HuH-7.5 (cell line): Measurements from ENCODE around the gene SMYD1.

Source experiments
- DNase-seq: peaks from one replicate; pipeline ENCODE4 v3.0.0; 2011; ENCODE audit warnings: low spot score

The SMYD1 gene

DNA sequence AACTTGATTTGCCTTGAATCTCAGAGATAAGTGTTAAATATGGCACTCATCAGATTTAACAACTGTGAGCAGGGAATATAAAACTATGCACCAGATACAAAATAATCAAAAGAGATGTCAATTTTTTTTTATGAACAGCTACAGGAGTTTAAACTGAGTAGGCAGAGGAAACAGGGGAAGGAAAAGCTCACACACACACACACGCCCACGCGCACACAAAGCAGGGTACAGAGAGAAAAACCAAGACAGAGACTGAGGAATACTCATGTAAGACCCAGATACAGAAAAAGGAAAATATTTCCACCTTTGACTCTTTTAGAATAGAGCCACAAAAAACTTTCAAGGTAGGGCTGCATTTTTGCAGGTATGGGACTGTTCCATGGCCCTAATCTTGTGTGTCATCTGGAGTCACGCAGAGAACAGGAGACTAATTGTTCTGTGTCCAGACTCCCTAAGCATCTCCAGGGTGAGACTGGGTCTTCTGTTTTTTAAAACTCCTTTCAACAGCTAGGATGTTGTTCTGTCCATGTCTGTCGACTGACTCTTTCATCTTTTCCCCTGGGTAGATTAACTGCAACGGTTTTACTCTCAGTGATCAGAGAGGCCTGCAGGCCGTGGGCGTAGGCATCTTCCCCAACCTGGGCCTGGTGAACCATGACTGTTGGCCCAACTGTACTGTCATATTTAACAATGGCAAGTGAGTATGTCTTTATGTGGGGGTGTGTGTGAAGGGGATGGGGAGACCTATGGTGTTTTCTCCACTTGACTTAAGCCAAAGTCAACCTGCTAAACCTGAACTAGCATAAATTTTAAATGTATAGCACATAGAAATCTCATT, 23.0 kb downstream of the SMYD1 start:
- DNase-seq: no peak

DNA sequence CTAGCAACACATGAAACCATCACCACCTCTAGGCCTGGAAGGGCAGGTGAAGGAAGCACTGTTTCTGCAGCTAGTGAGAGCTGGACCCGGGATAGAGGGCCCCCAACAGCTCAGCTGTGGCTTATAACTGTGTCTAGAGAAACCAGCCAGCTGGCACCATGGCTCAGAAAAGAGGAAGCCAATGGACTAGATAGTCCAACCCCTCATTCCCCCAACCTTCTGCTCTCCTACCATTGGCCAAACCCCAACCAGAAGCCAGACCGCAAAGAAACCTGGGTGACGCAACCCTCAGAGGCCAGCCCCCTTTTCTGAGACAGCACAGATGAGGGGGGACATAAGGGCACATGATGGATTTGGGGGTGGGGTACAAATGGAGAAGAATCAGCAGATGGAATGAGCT, 24.3 kb downstream of the SMYD1 start:
- DNase-seq: no peak

DNA sequence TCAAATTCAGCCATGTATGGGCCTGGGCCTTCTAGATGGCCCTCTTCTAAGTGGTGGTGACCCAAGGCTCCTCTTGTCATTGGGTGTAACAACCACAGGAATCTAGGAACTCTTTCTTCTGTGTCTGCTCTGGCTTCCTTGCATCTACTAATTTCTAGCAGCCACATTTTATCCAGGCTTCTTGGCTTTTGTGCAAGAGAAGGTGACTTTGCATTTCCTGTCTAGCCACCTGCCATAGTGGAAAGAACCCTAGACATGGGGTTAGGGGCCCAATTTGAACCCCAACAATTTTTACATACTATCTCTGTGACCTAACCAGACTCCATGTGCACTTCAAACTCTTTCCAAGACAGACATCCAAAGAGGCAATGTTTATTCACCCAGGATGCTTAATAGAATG, 25.1 kb downstream of the SMYD1 start:
- DNase-seq: no peak

DNA sequence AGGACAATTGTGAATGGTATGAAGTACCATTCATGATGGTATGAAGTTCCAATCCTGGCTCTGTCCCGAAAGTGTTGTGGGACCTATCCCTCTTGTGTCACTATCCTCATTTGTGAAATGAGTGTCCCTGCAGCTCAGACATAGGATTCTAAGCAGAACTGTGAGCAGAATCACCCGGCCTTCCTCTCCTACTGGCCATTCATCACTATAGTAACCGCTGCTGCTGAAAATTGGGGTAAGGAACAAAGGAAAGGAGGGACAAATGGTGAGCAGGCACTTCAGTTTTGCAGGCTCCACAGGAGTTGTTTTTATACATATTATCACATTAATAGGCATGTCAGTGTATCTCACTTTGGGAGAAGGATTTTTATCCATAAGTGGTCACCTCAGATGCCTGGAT, 27.4 kb downstream of the SMYD1 start:
- no peak for DNase-seq

DNA sequence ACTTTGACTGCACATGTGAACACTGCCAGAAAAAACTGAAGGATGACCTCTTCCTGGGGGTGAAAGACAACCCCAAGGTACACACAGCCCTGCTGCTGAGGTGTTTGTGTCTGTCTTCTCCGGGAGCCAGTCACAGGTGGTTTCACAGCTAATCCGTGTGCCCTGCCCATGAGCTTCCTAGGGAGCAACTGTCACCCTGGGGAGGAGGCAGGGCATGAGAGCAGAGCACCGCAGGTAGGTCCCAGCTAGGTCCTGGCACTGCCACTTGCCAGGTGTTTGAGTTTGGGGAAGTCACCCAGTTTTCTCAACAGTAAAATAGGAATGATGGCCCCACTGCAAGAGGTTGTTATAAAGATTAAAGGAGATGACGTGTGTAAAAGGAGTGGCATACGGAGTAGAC, 29.1 kb downstream of the SMYD1 start:
- no peak for DNase-seq

DNA sequence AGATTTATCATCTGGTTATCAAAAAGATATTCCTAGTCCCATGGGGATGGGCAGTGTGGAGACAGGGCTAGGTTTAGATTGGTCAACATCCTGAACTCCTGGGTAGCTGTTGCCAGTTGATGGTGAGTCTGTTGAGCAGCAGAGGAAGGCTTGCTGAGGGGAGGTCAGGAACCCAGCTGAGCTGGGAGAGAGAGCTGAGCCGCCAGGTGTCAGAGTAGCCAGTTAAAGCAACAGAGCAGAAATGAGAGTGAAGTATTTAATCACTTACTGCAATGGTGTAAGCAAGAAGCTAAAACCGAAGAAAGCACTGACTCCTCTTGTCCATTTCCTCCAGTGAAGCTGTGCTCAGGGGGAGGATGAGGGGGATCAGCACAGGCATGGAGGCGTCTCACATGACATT, 29.6 kb downstream of the SMYD1 start:
- DNase-seq: no peak

DNA sequence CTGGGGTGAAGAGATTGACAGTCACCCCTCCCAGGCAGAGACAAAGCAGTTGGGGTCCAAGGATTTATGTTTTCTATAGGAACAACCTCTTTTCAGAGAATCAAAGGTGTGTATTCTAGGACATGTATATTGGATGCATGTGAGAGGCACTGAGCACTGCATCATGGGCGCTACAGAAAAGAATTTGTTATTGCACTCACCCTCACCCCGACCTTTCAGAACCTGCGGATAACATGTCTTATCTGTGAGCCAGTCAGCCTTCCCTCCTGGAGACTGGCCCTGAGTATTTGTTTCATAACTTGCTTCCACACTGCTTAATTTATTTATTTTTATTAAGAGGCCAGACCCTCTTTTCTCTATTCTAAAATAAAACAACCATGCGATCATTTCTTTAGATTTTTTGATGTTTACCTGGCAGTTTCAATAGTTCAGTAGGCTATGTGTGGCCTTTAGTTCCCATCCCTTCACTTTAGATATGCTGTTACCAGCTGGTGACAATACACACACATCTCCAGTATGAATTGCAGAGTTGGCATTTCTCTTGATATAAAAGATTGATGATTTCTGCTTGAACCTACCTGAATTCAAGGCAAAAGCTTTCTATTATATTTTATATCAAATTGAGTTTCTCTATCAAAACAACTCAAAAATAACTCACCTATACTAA, 30.4 kb downstream of the SMYD1 start:
- no peak for DNase-seq

DNA sequence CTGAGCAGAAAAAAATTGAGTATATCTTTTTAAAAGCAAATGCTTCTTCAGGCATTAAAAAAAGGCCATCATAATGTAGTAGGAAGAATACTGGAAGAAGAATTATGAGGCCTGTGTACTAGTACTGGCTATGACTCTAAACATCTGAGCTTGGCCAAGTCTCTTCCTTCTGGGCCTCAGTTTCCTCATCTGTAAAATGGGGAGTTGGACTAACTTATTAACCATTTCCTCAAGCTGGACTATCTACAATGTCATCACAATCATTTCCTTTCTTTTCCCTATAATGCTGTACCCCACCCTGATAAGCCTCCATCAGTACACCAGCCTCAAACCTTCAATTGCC, 30.9 kb downstream of the SMYD1 start:
- no peak for DNase-seq

DNA sequence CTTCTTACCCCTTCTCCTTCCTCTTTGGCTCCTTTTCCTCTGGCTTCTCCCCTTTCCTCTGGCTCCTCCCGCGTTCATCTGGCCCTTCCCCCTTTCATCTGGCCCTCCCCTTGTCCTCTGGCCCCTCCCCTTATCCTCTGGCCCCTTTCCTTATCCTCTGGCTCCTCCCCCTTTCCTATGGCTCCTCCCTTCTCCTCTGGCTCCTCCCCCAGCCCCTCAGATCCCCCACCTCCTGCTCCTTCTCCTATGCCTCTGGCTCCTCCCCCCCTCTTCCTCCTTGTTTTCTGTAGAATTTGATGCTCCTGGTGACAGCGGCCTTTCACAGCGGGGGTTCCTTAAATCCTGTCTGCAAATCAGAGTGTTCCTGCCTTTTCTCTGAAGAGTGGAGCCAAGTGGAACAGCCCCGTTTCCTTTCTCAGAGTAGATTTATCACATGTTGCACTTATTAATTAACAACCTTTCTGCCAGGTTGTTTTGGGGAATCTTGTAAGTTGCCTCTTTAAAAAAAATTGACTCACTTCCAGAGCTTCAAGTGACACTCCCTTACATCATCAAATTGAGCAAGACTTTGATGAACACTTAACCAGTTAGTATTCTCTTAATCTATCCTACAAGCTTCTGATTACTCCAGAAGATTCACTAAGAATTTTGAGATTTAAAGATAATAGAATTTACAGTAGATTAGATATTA, 32.3 kb downstream of the SMYD1 start:
- DNase-seq: no peak

DNA sequence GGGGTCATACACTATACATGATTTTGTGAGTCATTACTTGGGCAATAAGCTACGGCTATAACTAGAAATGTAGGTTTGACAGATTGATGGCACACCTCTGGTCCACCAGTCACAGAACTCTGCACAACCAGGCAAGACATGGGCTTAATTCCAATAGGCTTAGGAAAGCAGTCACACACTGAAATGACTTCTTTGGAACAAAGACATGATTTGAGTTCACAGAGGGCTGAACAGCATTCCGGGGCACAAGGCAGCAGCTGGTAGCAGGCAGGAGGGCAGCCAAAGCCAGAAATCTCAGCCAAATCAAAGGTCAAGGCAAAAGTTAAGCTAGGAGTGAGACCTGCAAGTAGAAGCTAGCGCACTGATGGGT, 32.8 kb downstream of the SMYD1 start:
- no peak for DNase-seq

DNA sequence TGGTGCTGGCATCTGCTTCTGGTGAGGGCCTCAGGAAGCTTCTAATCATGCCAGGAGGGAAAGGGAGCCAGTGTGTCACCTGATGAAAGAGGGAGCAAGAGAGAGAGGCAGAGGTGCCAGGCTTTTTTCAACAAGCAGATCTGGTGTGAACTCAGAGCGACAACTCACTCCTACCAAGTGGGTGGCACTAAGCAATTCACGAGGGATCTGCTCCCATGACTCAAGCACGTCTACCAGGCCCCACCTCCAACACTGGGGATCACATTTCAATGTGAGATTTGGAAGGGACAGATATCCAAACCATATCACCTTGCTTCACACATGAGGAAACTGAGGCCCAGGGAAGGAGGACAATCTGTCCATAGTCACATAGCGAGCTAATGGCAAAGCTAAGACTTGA, 41.2 kb downstream of the SMYD1 start:
- no peak for DNase-seq

DNA sequence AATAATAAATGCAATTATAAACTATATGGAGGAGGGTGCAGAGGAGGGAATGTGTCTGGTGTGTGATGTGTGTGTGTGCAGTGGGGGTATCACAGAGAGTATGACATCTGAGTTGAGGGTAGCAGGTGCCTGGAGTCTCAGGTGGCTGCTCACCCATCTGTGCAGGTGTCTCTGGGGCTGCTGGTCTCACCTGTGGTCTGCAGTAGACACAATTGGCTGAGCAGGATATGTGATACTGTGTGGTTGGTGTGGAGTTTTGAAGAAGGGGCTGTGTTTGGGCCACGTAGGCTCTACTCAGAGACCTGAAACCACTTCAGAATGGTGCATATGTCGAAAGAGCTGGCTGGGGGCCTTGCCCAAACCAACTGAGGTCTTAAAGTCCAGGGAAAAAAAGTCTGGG, 43.2 kb downstream of the SMYD1 start:
- DNase-seq: no peak

DNA sequence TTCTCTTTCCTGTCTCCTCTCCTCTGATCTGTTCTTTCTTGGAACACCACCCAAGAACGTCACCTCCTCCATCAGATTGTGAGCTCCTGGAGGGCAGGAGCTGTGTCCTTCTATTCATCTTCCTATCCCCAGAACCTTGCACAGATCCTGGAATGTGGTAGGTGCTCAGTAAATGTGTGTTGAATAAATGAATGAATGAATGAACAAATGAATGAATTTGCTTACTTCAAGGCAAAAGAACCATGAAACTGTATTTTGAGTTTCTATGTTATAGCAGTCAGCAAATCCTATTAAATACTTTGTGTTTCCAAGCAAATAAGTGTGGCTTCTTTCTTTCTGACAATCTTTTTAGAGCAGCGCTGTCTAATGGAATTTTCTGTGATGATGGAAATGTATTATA, 45.4 kb downstream of the SMYD1 start:
- DNase-seq: no peak

DNA sequence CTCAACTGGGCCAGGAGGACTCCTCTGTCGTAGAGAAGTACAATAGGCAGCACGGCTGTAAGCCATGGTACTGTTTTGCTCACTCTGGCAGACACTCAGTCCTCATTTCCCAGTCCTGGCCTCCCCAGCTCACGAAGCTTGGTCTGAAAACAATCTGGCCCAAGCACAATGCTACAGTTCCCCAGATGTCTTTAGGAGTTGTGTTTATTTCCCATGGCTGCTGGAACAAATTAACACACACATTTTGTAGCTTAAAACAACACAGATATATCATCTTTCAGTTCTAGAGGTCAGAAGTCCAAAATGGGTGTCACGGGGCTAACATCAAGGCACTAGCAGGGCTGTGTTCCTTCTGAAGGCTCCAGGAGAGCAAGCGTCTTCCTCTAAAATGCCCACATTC, 47.3 kb downstream of the SMYD1 start:
- DNase-seq: no peak

DNA sequence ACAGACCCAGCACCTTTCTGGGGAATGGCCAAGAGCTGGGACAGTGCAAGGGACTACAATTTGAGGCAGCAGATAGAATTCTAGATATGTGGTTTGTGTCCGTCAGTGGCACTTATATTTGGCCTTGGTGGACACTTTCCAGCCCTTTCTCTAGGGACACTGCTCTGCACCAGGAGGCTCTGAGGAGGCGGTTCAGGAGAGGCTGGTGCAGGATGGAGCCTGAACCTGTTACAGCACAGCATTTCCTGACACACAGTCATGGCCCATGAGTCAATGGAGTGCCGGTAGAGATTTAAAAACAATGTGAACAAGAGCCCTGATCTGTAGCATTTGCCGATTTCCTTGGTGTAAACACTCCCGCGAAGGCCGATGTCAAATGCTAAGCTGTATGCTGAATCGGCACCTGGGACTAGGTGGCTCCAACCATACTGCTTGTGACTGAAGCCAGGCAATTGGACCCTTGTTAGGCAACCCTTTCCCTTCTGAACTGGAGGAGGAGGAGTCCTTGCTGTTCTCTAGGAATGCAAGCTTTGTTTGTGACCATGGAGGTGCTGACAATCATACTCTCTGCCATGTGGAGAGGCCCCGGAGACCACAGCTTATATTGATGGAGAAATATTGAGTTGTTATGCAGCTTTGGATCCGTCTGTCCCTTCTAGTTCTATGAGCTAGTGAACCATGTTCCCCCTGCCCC, 48.3 kb downstream of the SMYD1 start:
- DNase-seq: no peak

DNA sequence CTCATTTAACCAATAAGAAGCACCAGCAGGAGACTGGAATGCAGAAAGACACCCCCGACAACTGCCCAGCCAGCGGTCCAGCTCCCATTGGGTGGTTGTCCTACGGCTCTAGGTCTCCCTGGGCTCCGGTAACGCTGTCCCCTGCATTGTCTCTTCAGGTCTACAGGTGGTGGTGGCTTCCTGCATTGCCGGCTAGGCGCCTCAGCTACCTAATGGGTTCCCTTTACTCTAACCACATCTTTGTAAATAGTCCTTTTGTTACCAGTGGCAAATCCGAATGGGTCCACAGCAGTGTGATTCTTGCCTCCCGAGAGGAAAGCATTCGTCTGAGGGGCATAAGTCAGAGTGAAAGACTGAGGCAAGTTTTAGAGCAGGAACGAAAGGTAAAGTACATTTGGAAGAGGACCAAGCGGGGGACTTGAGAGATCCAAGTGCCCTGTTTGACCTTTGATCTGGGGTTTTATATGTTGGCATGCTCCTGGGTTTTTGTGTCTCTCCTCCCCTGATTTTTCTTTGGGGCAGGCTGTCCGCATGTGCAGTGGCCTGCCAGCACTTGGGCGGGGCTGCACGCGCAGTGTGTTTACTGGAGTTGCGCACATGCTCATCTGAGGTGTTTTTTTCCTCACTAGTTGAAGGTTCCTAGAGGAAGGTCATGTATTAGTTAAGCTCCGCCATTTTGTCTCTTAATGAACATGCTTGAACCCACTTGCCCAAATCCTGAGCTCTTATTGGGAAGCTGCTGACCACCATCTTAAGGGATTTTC, 49.2 kb downstream of the SMYD1 start:
- DNase-seq: no peak

DNA sequence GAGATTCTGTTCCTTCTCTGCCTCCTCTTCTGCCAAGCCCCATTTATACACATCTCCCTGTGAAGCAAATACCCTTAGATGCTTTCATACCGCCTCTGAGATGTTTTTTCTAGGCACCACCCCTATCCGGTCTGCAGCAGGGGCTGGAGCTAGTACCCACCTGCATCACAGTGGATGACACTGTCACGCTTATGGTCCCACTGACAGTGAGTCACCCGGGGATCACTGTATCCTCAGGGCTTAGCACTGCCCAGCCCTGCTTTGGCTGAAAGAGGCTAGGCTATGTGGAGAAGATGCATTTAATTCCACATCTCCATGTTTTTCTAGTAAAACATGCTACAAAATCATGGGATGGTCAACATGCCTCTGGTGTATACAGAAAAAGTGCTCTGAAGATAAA, 50.3 kb downstream of the SMYD1 start:
- DNase-seq: no peak

DNA sequence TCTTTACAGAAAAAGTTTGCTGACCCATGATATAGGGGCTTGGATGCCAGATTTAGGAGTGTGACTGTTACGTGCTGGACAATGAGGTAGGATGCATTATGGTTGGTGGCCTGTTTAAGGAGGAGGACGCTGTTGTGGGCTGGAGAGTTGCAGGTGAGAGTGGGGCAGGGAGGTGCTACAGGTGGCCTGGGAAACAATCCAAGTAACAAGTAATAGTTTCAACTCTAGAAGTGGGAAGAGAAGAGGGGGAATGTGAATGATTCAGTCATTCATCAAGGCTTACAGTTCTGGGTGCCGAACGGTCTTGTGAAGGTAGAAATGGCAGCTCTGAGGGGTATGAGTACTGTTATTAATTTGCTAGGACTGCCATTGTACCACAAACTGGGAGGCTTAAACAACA, 54.1 kb downstream of the SMYD1 start:
- DNase-seq: no peak

DNA sequence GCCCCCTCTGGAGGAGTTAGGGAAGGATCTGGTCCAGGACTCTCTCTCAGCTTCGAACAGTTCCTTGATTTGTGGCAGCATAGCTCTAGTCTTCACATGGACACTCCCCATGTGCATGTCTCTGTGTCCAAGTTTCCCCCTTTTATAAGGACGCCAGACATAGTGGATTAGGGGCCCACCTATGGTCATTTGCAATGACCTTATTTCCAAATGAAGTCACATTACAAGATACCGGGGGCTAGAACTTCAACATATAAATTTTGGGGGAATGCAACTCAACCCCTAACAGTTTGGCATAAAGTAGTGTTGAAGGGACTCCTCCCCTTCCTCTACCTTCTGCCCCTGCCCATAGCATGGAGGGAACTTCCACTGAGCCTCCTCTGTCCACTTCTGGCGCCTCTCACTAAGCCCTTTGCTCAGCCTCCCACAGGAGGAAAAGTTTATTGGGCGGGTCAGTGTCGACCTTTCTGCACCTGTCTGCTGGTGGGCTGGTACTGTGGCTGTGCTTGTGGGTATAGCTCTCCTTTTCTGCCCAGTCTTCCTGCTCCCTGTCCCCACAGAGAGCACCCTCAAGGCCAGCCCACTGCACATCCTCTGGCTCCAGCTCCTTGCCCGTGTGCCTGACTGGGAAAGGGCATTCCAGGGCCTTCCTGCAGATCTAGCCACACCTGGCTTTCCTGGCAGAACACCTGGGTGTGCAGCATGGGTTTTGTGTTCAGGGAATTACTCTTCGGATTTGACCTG, 54.7 kb downstream of the SMYD1 start:
- DNase-seq: no peak

DNA sequence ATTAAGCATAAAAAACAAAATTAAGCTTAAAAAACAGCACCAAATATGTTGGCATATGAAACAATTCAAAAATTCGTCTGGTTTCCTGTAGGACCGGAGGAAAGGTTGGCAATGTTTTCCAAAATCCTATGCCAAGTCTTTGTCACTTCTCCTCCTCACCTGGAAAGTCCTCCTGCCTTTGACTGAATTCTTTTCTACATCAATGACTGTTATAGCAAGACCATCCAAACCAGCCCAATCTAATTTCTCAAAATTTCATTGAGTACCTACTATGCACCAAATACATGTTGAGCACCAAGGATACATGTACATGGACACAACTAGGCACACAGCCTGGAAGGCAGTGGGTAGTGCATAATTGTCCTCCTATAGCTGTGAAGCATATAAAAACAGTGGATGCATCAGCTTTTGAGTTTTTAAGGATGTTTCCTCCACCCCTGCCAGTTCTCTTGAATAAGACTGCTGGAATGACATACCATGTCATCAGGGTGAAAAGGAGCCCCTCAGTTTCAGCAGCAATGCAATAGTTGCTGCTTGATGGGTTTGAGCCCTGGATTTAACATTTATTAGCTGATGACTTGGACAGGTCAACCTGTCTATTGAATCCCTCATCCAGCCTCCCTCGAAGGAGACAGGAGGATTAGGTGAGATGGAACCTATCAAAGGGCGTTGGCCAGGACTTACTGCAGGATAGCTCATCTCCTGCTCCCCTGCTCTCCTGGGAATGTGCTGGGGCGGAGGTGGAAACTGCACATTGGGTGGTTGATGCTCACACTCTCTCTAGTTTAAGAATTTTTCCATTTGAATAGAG, 55.7 kb downstream of the SMYD1 start:
- DNase-seq: no peak
